ENCODE measurements around the gene GNL2.

DNA sequence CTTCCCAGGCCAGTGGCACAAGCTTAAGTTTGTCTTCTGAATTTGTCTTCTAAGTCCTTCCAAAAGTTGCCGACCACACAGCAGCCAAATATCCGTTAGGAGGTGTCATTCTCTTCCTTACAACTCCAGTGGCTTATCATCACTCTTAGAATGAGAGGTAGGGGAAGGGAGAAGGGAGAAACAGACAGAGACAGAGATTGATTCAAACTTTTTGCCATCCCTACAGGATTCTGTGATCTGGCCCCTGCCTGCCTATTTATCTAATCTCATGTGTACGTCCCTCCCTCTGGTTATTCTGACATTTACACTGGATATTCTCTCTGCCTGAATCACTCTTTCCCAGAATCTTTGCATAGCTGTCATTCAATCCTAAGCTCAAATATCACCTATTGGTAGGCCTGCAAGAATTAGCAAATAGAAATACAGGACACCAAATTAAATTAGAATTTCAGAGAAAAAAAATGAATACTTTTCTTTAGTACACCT is 488 bp upstream of the GNL2 start:
- no peak for TF ChIP-seq POLR2AphosphoS5 (IDR thresholded peaks at IDR 0.05)
- TF ChIP-seq, protein P1, sequence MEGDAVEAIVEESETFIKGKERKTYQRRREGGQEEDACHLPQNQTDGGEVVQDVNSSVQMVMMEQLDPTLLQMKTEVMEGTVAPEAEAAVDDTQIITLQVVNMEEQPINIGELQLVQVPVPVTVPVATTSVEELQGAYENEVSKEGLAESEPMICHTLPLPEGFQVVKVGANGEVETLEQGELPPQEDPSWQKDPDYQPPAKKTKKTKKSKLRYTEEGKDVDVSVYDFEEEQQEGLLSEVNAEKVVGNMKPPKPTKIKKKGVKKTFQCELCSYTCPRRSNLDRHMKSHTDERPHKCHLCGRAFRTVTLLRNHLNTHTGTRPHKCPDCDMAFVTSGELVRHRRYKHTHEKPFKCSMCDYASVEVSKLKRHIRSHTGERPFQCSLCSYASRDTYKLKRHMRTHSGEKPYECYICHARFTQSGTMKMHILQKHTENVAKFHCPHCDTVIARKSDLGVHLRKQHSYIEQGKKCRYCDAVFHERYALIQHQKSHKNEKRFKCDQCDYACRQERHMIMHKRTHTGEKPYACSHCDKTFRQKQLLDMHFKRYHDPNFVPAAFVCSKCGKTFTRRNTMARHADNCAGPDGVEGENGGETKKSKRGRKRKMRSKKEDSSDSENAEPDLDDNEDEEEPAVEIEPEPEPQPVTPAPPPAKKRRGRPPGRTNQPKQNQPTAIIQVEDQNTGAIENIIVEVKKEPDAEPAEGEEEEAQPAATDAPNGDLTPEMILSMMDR (IDR thresholded peaks at IDR 0.05), result no peak

All from stomach (tissue), 4 donors.